Gastrocnemius medialis (tissue), 4 donors: Measurements from ENCODE around the gene TMEM42.

ENCODE experiments used
- POLR2A ChIP-seq, 2 donors: fragments of 450-650 bp; IDR thresholded peaks; one replicate each; pipeline ENCODE4 v1.6.1; 2017; ENCODE audit warnings: antibody characterized with exemption in 2 of 2, mild to moderate bottlenecking in 2 of 2, moderate library complexity in 2 of 2
- TF ChIP-seq, protein P1 (sequence below), 5 experiments: fragments of 450-650 bp in 3 of 5; fragments of 200-600 bp in 2 of 5; sonication (generic) in 2 of 5; IDR thresholded peaks in 4 of 5; conservative IDR thresholded peaks in 1 of 5; 1 replicate in 4 of 5; 2 replicates in 1 of 5; pipeline ENCODE4 v1.5.1; 2016 to 2019; ENCODE audit warnings: antibody characterized with exemption in 5 of 5, mild to moderate bottlenecking in 3 of 5, moderate library complexity in 3 of 5

DNA sequence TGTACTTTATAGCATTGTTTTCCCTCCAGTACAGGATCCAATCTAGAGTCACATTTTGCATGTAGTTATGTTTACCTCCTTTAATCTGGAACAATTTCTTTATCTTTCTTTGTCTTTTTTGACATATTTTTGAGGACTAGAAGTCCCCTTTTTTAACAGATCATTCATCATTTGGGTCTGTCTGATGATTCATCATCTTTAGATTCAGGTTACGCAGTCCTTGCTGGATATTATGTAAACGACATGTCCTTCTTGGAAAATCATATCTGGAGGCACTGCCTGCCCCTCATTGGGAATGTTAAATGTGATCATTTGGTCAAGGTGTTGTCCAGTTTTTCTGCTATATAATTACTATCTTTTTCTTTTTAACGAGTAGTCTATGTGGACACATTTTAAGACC is 31.0 kb downstream of the TMEM42 start:
- TF ChIP-seq, protein P1, sequence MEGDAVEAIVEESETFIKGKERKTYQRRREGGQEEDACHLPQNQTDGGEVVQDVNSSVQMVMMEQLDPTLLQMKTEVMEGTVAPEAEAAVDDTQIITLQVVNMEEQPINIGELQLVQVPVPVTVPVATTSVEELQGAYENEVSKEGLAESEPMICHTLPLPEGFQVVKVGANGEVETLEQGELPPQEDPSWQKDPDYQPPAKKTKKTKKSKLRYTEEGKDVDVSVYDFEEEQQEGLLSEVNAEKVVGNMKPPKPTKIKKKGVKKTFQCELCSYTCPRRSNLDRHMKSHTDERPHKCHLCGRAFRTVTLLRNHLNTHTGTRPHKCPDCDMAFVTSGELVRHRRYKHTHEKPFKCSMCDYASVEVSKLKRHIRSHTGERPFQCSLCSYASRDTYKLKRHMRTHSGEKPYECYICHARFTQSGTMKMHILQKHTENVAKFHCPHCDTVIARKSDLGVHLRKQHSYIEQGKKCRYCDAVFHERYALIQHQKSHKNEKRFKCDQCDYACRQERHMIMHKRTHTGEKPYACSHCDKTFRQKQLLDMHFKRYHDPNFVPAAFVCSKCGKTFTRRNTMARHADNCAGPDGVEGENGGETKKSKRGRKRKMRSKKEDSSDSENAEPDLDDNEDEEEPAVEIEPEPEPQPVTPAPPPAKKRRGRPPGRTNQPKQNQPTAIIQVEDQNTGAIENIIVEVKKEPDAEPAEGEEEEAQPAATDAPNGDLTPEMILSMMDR (IDR thresholded peaks at IDR 0.05 in 4 of 5, conservative IDR thresholded peaks at IDR 0.05 in 1 of 5) = no peak
- no peak for TF ChIP-seq POLR2A (IDR thresholded peaks at IDR 0.05)
